PC-9 (cell line): Measurements from ENCODE around the gene S100Z. TPM values are rescaled to one million over a fixed set of nuclear protein-coding genes. Genes with fewer than 3 reads are reported as not detected.

Experiments
- BruUV-seq: library from RNA; stranded (reverse); fragments of 400-500 nt; replicated peaks from 2 replicates; lab custom pipeline; 2021; lab: Mats Ljungman, UMichigan
- CTCF ChIA-PET: fragments of 300-600 bp; sonication (Branson Sonifier 250); formaldehyde crosslinking; loops from one replicate; lab custom pipeline; 2022; ENCODE audit warnings: antibody characterized with exemption; lab: Charles Lee
- POLR2A ChIA-PET: fragments of 300-600 bp; sonication (Branson Sonifier 250); formaldehyde crosslinking; loops from one replicate; lab custom pipeline; 2022; ENCODE audit warnings: antibody characterized with exemption; ENCODE audit not compliant: unreplicated experiment; lab: Charles Lee
- DNase-seq, 2 experiments: peaks; one replicate each; pipeline versions ENCODE4 v3.0.0 to v3.0.0-alpha.2; 2015 to 2022; ENCODE audit warnings: mixed read lengths in 1 of 2
- H2AFZ ChIP-seq: fragments of 200-600 bp; sonication (generic); 2 replicates; pipeline ENCODE4 v1.8.1; 2017; ENCODE audit warnings: antibody characterized with exemption
- H3F3A ChIP-seq: fragments of 200-600 bp; sonication (generic); 2 replicates; pipeline ENCODE4 v1.8.1; 2017; ENCODE audit warnings: antibody characterized with exemption, mild to moderate bottlenecking, low read depth; ENCODE audit not compliant: insufficient read depth
- H3K27ac ChIP-seq: fragments of 200-600 bp; sonication (generic); 2 replicates; pipeline ENCODE4 v1.6.1; 2016; ENCODE audit warnings: mixed run types
- H3K27me3 ChIP-seq: fragments of 200-600 bp; sonication (generic); 2 replicates; pipeline ENCODE4 v1.6.1; 2016; ENCODE audit warnings: low read depth, mixed run types; ENCODE audit not compliant: insufficient read depth
- H3K36me3 ChIP-seq: fragments of 200-600 bp; sonication (generic); 2 replicates; pipeline ENCODE4 v1.6.1; 2016; ENCODE audit warnings: low read depth, mixed run types
- H3K4me1 ChIP-seq: fragments of 200-600 bp; sonication (generic); replicated peaks from 2 replicates; pipeline ENCODE4 v1.6.1; 2016; ENCODE audit warnings: mixed run types; ENCODE audit not compliant: insufficient read depth
- H3K4me2 ChIP-seq: fragments of 200-600 bp; sonication (generic); 2 replicates; pipeline ENCODE4 v1.6.1; 2017; ENCODE audit warnings: mixed run types
- H3K4me3 ChIP-seq: fragments of 200-600 bp; sonication (generic); 2 replicates; pipeline ENCODE4 v1.6.1; 2016; ENCODE audit warnings: mixed run types
- H3K79me2 ChIP-seq: fragments of 200-600 bp; sonication (generic); 2 replicates; pipeline ENCODE4 v1.6.1; 2017; ENCODE audit warnings: low read depth, mixed run types
- H3K9me2 ChIP-seq: fragments of 200-600 bp; sonication (generic); 2 replicates; pipeline ENCODE4 v1.8.1; 2017; ENCODE audit warnings: mild to moderate bottlenecking; ENCODE audit not compliant: insufficient read depth
- H3K9me3 ChIP-seq: fragments of 200-600 bp; sonication (generic); 2 replicates; pipeline ENCODE4 v1.8.1; 2016; ENCODE audit warnings: low read depth; ENCODE audit not compliant: insufficient read depth
- H4K20me1 ChIP-seq: fragments of 200-600 bp; sonication (generic); 2 replicates; pipeline ENCODE4 v1.8.1; 2017; ENCODE audit not compliant: insufficient read depth
- CTCF ChIP-seq: fragments of 200-600 bp; sonication (generic); conservative IDR thresholded peaks from 2 replicates; pipeline ENCODE4 v1.6.1; 2017; ENCODE audit warnings: mixed run types, antibody characterized with exemption, mild to moderate bottlenecking, moderate library complexity
- EZH2 ChIP-seq: fragments of 200-600 bp; sonication (generic); IDR thresholded peaks from 2 replicates; pipeline ENCODE4 v1.8.0; 2017; ENCODE audit warnings: antibody characterized with exemption, low read depth
- intact Hi-C: fragments of 100-400 bp; cut with micrococcal nuclease; formaldehyde crosslinking; loops from one replicate; pipeline ENCODE4 v1.10.0; 2022; ENCODE audit not compliant: unreplicated experiment
- total RNA-seq: library from RNA; stranded (reverse); gene quantifications from 2 replicates; pipeline ENCODE4 v1.2.3, GENCODE V29; 2021

Gene S100Z
- total RNA-seq, 1 experiment from 2014 or later: not detected

- Histone ChIP-seq H3K9me3 (no peaks in the 10 kb centered on the region), H3K36me3 (no peaks in the 10 kb centered on the region), H3K4me2 (no peak overlapping the region), H3K27me3 (no peaks in the 10 kb centered on the region), H2AFZ (no peak overlapping the region), H3F3A (no peaks in the 10 kb centered on the region), H3K27ac (no peak overlapping the region), H4K20me1 (no peaks in the 10 kb centered on the region), H3K79me2 (no peaks in the 10 kb centered on the region), H3K9me2 (no peaks in the 10 kb centered on the region), H3K4me3 (no peak overlapping the region), H3K4me1 (no peaks in the 10 kb centered on the region)
- CTCF ChIA-PET: no interaction called here
- no peak for DNase-seq
- POLR2A ChIA-PET: no interaction called here
- intact Hi-C loops: no loop called here
- TF ChIP-seq EZH2: no peak
- no peak for TF ChIP-seq CTCF
- no TSS peak for BruUV-seq
Observed at GRCh38 chr5:76947082-76947503, 97.3 kb downstream of the S100Z start.

GRCh38 chr5:76952795-76953536, 103.2 kb downstream of the S100Z start, which contains the start of gene CRHBP:
CRHBP (plus strand) TSS chr5:76953045; CDS start chr5:76953135, 90 bp downstream.
- TF ChIP-seq CTCF (no peak), EZH2 (no peak)
- 0 out of 2 replicates have a peak, but pooled peaks cover 3% of the 10 kb centered on the region for H3K27me3 ChIP-seq
- H3K4me2 ChIP-seq: no peak within 1 kb of the TSS
- no peaks in the 10 kb centered on the region for H3K9me3 ChIP-seq
- POLR2A ChIA-PET: interaction anchor here (0.6 kb wide), 1 partner anchor 1105 kb away, joined by 3 read pairs; no protein-coding TSS in a partner anchor
- no peaks in the 10 kb centered on the region for H3K79me2 ChIP-seq
- CTCF ChIA-PET: no interaction called here
- DNase-seq: no peak
- H4K20me1 ChIP-seq: no peaks in the 10 kb centered on the region
- H3K9me2 ChIP-seq: no peaks in the 10 kb centered on the region
- H3K27ac ChIP-seq: no peak within 1 kb of the TSS
- no peaks in the 10 kb centered on the region for H3F3A ChIP-seq
- H3K36me3 ChIP-seq: no peaks in the 10 kb centered on the region
- no peak within 1 kb of the TSS for H3K4me3 ChIP-seq
- no peak within 1 kb of the TSS for H2AFZ ChIP-seq
- H3K4me1 ChIP-seq: no peaks in the 10 kb centered on the region
- intact Hi-C loops: no loop called here
- BruUV-seq: no TSS peak

- BruUV-seq: no TSS peak
- ChIA-PET CTCF (no interaction called here), POLR2A (no interaction called here)
- H3K9me2 ChIP-seq: no peaks in the 10 kb centered on the region
- H4K20me1 ChIP-seq: no peaks in the 10 kb centered on the region
- no peak overlapping the region for H3K27ac ChIP-seq
- no peak for DNase-seq
- H3K27me3 ChIP-seq: 0 out of 2 replicates have a peak, but pooled peaks cover 3% of the 10 kb centered on the region
- H3K4me1 ChIP-seq: no peaks in the 10 kb centered on the region
- no peaks in the 10 kb centered on the region for H3K9me3 ChIP-seq
- no peaks in the 10 kb centered on the region for H3K79me2 ChIP-seq
- no peak overlapping the region for H3K4me3 ChIP-seq
- no peak overlapping the region for H3K4me2 ChIP-seq
- H3K36me3 ChIP-seq: no peaks in the 10 kb centered on the region
- no peaks in the 10 kb centered on the region for H3F3A ChIP-seq
- intact Hi-C loops: no loop called here
- TF ChIP-seq EZH2 (no peak), CTCF (no peak)
- H2AFZ ChIP-seq: no peak overlapping the region
Observed at GRCh38 chr5:76953551-76954382, 104.0 kb downstream of the S100Z start.
